AG09309 (cell line): ENCODE data around the gene ADGRE1.

Source experiments
- DNase-seq: peaks from one replicate; pipeline ENCODE4 v3.0.0-alpha.2; 2010; ENCODE audit warnings: low read depth
- H3K4me3 ChIP-seq: 2 replicates; pipeline ENCODE4 v1.5.1; 2011; ENCODE audit warnings: mild to moderate bottlenecking, low read depth, low read length, moderate library complexity; ENCODE audit not compliant: control insufficient read depth
- CTCF ChIP-seq: IDR thresholded peaks from 2 replicates; pipeline ENCODE4 v1.5.1; 2011; ENCODE audit warnings: mild to moderate bottlenecking, low read depth, low read length, inconsistent platforms; ENCODE audit not compliant: insufficient read depth, control insufficient read depth; ENCODE audit errors: missing control alignments

The ADGRE1 gene

GRCh38 chr19:6925386-6925785 is 38.0 kb downstream of the ADGRE1 start:
- H3K4me3 ChIP-seq: no peak overlapping the region
- DNase-seq: no peak
- TF ChIP-seq CTCF: no peak

GRCh38 chr19:6925801-6926751 is 38.7 kb downstream of the ADGRE1 start:
- DNase-seq: peak; percentile 0
- TF ChIP-seq CTCF: peak; percentile 26
- H3K4me3 ChIP-seq: no peak overlapping the region; the same call in 1 of the 2 replicates

GRCh38 chr19:6930190-6930589 is 42.8 kb downstream of the ADGRE1 start:
- H3K4me3 ChIP-seq: no peak overlapping the region
- no peak for DNase-seq
- TF ChIP-seq CTCF: no peak

GRCh38 chr19:6935069-6935468 is 47.7 kb downstream of the ADGRE1 start:
- no peak overlapping the region for H3K4me3 ChIP-seq
- no peak for DNase-seq
- no peak for TF ChIP-seq CTCF

GRCh38 chr19:6935618-6936017 is 48.2 kb downstream of the ADGRE1 start:
- DNase-seq: no peak
- H3K4me3 ChIP-seq: no peak overlapping the region
- no peak for TF ChIP-seq CTCF

GRCh38 chr19:6945733-6946132 is 58.4 kb downstream of the ADGRE1 start:
- no peak for TF ChIP-seq CTCF
- DNase-seq: no peak
- no peak overlapping the region for H3K4me3 ChIP-seq
